NCI-H226 (cell line): Measurements from ENCODE around the gene PRCP.

Source experiments
- DNase-seq: peaks from one replicate; pipeline ENCODE4 v3.0.0-alpha.2; 2015

PRCP gene

GRCh38 chr11:82823647-82824619 is 76.3 kb downstream of the PRCP start:
- no peak for DNase-seq

DNA sequence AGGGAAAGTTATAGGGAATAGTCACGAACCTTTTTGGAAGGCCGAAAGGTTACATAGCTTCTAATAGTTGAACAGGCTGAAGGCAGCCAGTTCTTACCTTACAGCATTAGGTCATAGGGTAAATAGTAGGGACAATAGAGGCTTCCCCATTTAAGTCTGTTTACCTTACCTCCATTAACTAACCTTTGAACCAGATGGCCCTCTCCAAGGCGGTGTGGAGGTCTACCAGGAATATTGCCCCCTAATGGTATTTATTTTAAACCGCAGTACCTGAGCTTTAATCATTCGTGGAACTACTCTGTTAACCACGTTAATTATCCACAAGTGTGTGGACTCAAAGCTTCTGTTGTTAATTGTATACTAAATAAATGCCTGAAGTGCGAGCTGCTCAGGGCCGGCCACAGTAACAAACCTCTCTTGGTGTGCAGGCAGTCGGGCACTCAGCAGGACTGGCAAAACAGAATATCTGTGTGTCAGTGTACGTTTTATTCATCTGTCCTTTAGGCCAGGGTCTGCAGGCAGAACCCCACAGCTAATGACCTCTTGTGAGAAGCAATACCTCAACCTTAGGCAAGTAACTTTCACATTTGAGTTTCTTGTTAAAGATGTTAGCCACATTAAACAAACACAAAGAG is 81.7 kb downstream of the PRCP start:
- DNase-seq = no peak

DNA sequence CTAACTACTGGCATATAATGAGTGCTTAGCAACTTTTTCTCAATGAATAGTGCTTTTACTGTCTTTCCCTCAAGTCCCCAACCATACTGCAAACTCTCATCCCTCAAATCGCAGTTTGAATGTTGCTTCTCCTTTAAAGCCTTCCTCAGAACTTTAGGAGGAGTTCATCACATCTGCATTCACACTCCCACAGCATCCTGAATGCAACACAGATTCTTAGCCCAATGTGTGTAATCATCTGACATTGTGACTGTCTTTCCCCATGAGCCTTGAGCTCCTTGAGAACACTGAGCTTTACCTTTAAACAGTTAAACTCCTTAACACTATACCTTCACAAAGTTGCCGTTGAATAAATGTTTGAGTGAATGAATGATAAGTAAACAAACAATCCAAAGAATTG is 84.8 kb downstream of the PRCP start:
- no peak for DNase-seq

DNA sequence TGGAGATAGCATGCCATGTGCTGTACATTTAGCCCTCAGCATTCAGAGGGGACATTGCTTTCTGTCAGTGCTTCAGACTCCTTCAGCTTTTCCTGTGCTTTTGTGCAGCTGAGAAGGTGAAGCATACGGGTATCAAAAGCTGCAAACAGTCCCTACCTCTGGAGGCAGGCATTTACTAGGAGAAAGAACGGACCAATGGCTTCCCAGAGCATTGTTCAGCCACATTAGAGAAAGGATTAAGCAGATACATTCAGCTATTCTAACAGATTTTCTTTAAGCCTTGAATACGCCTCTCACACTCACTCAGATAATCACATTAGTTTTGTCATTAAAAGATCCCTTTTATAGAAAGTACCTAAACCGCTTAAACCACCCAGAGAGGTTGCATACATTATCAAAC is 85.9 kb downstream of the PRCP start:
- DNase-seq = no peak

DNA sequence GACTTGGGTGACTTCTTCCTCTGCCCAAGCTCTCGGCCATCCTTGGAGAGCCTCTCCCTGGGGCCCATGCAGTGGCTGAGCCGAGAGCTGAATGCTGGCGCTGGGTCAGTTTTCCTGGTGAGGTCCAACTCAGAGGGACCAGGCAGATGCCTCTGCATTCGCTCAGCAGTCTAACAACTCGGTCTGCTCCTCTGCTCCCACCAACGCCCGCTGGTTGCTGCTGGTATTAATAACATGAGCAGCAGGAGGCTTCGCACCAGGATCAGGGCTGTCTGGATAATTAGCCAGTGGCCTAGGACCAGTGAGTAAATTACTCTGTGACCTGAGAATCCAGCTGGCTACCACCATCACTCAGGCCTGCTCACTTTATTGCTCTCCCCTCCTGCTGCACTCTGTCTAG is 88.9 kb downstream of the PRCP start:
- no peak for DNase-seq

- no peak for DNase-seq
These were observed 89.5 kb downstream of the PRCP start for GRCh38 chr11:82810738-82811137.

GRCh38 chr11:82810326-82810725 is 89.9 kb downstream of the PRCP start:
- no peak for DNase-seq

GRCh38 chr11:82807646-82808045 is 92.6 kb downstream of the PRCP start:
- DNase-seq = no peak

GRCh38 chr11:82802710-82803109 is 97.5 kb downstream of the PRCP start:
- no peak for DNase-seq

- DNase-seq = no peak
These were observed 103.0 kb downstream of the PRCP start for GRCh38 chr11:82796998-82797961.

DNA sequence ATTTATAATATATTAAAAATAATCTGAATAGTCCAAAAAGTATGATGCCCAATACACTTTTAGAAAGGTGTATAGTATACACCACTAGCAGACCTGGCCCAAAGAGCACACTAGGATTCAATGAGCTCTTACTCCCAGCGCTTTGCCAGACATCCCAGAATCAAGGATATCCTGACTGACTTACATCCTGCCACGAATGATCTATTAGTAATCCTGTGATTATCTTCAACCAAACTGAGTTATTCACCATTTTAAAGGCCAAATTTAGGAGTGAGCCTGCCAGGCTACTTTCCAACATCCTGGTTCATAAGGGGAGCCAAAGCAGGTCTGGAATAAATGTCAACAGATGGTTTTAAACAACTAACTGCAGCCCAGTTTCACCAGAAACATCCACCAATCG is 105.7 kb downstream of the PRCP start:
- DNase-seq = peak; percentile 33

GRCh38 chr11:82792822-82793569 is 107.2 kb downstream of the PRCP start:
- DNase-seq = peak; percentile 24

DNA sequence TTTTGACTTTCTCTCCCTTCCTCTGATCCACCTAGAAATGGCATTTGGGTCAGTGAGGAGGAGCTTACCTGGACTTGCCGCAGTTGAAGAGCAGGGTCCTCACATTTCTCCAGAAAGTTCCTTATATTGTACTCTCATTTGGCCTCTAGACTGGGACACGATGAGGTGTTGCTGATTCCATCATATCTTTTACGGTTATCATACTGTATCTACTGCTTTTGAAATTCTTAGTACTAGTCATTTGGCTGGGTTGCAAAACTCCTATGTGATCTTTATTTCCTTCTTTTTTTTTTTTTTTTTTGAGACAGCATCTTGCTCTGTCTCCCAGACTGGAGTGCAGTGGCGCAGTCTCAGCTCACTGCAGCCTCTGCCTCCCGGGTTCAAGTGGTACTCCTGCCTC is 107.9 kb downstream of the PRCP start:
- peak; percentile 16 for DNase-seq

DNA sequence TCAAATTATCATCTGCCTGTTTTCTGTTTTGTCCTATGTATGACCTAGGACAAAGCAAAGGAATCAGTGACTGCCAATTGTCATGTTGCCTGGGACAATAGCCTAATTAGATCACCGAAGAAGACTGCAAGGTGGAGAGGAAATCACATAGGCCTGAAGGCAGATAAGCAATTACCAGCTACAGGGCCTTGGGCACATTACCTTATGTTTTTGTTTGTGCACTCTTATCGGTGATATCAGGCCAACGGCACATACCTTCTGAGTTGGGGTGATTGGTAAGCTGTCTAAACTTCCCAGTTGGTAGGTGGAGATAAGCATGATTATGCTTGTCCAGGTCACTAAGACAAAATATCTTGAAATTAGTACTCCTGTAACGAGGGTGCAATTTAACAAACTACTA is 108.5 kb downstream of the PRCP start:
- DNase-seq = no peak

GRCh38 chr11:82790723-82791484 is 109.3 kb downstream of the PRCP start:
- peak; percentile 85 for DNase-seq

GRCh38 chr11:82787981-82788380 is 112.2 kb downstream of the PRCP start:
- no peak for DNase-seq

GRCh38 chr11:82786836-82787235 is 113.4 kb downstream of the PRCP start:
- DNase-seq = no peak

GRCh38 chr11:82786001-82786400 is 114.2 kb downstream of the PRCP start:
- no peak for DNase-seq

DNA sequence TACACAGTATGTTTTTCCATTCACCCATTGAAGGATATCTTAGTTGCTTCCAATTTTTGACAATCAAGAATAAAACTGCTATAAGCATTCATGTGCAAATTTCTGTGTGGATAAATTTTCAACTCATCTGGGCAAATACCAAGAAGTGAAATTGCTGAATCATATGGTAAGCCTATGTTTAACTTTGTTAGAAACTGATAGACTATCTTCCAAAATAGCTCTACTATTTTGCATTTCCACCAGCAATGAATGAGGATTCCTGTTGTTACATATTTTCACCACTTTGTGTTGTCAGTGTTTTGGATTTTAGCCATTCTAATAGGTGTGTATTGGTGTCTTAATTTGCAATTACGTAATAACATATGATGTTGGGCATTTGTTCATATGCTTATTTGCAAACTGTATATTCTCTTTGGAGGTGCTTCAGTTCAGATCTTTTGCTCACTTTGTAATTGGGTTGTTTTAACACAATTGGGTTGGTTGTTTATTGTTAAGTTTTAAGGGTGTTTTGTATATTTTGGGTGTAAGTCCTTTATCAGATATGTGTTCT is 117.3 kb downstream of the PRCP start:
- DNase-seq = no peak

GRCh38 chr11:82778776-82779175 is 121.5 kb downstream of the PRCP start:
- no peak for DNase-seq

DNA sequence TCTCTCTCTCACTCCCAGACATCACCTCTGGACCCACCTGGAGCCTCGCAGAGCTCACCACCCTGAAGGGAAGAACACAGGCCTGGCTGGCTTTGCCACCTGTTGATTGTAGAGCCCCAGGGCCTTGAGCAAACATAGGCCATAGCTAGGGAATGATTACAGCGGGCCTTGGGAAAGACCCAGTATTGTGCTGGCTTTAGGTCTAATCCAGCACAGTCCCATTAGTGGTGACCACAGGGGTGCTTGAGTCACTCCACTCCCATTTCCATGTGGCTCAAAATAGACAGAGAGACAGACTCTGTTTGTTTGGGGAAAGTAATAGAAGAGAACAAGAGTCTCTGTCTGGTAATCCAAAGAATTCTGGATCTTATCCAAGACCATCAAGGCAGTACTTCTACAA is 123.9 kb downstream of the PRCP start:
- DNase-seq = no peak
